SK-N-SH (cell line): ENCODE results near the gene LRRC46. TPM values are rescaled to one million over a fixed set of nuclear protein-coding genes. Genes with fewer than 3 reads are reported as not detected.

Experiments
- CTCF ChIA-PET: fragments of 300-600, 350-600 bp; formaldehyde crosslinking; extraction: SDS; loops from one replicate; lab custom pipeline; 2021; lab: Yijun Ruan, JAX
- POLR2A ChIA-PET: fragments of 350-600 bp; sonication (Branson Sonifier 250); formaldehyde crosslinking; extraction: SDS; loops from one replicate; lab custom pipeline; 2020; ENCODE audit warnings: antibody characterized with exemption, inconsistent platforms; lab: Yijun Ruan, JAX
- DNase-seq: peaks from one replicate; pipeline ENCODE4 v3.0.0; 2012
- H2AFZ ChIP-seq: fragments of 200-600 bp; sonication (generic); 2 replicates; pipeline ENCODE4 v1.8.1; 2016; ENCODE audit warnings: antibody characterized with exemption, mild to moderate bottlenecking, low read depth
- H3F3A ChIP-seq: fragments of 200-600 bp; sonication (generic); replicated peaks from 2 replicates; pipeline ENCODE3; 2016; ENCODE audit warnings: antibody characterized with exemption, mild to moderate bottlenecking; ENCODE audit not compliant: insufficient read depth
- H3K27ac ChIP-seq, 2 experiments: fragments of 200-500 bp in 1 of 2; fragments of 200-600 bp in 1 of 2; sonication (Bioruptor generic) in 1 of 2; sonication (generic), shearing (Covaris generic) in 1 of 2; 2 replicates each; pipeline versions ENCODE4 v1.5.1 to v1.6.1; 2014 to 2016; ENCODE audit warnings: low read depth in 2 of 2, inconsistent platforms in 1 of 2, low read length in 1 of 2, mild to moderate bottlenecking in 1 of 2, mixed read lengths in 1 of 2
- H3K27me3 ChIP-seq: fragments of 200-600 bp; sonication (generic), shearing (Covaris generic); 2 replicates; pipeline ENCODE4 v1.6.1; 2016; ENCODE audit warnings: mixed run types; ENCODE audit not compliant: insufficient read depth
- H3K36me3 ChIP-seq, 2 experiments: fragments of 200-500 bp in 1 of 2; fragments of 200-600 bp in 1 of 2; sonication (Bioruptor generic) in 1 of 2; sonication (generic) in 1 of 2; replicated peaks in 1 of 2; 2 replicates each; pipeline versions ENCODE3 to v1.5.1; 2014 to 2016; ENCODE audit warnings: low read length in 1 of 2, mild to moderate bottlenecking in 1 of 2; ENCODE audit not compliant: insufficient read depth in 2 of 2, control insufficient read depth in 1 of 2
- H3K4me1 ChIP-seq, 2 experiments: fragments of 200-500 bp in 1 of 2; fragments of 200-600 bp in 1 of 2; sonication (Bioruptor generic) in 1 of 2; sonication (generic), shearing (Covaris generic) in 1 of 2; 2 replicates each; pipeline versions ENCODE4 v1.5.1 to v1.6.1; 2014 to 2016; ENCODE audit warnings: low read depth in 1 of 2, low read length in 1 of 2, mixed run types in 1 of 2; ENCODE audit not compliant: insufficient read depth in 2 of 2, control insufficient read depth in 1 of 2
- H3K4me2 ChIP-seq: fragments of 200-600 bp; sonication (generic), shearing (Covaris generic); 2 replicates; pipeline ENCODE4 v1.6.1; 2017; ENCODE audit warnings: mixed run types
- H3K4me3 ChIP-seq, 2 experiments: fragments of 200-500 bp in 1 of 2; fragments of 200-600 bp in 1 of 2; sonication (Bioruptor generic) in 1 of 2; sonication (generic), shearing (Covaris generic) in 1 of 2; 2 replicates each; pipeline versions ENCODE4 v1.5.1 to v1.8.1; 2014 to 2016; ENCODE audit warnings: low read depth in 2 of 2, inconsistent platforms in 1 of 2, low read length in 1 of 2, mild to moderate bottlenecking in 1 of 2, mixed read lengths in 1 of 2, moderate library complexity in 1 of 2
- H3K79me2 ChIP-seq: fragments of 200-600 bp; sonication (generic); 2 replicates; pipeline ENCODE4 v1.8.1; 2017; ENCODE audit warnings: mild to moderate bottlenecking; ENCODE audit not compliant: insufficient read depth
- H3K9ac ChIP-seq: fragments of 200-600 bp; sonication (generic); 2 replicates; pipeline ENCODE4 v1.6.1; 2017; ENCODE audit warnings: mixed run types
- H3K9me2 ChIP-seq: fragments of 200-600 bp; sonication (generic); 2 replicates; pipeline ENCODE4 v1.6.1; 2017; ENCODE audit warnings: mixed run types
- H3K9me3 ChIP-seq: fragments of 200-600 bp; sonication (generic); 2 replicates; pipeline ENCODE4 v1.6.1; 2017; ENCODE audit warnings: mixed run types, mild to moderate bottlenecking, moderate library complexity
- H4K20me1 ChIP-seq: fragments of 200-600 bp; sonication (generic); 2 replicates; pipeline ENCODE4 v1.6.1; 2017; ENCODE audit warnings: mild to moderate bottlenecking, mixed run types; ENCODE audit not compliant: insufficient read depth
- EP300 ChIP-seq, 2 experiments: IDR thresholded peaks; 2 replicates each; pipeline versions ENCODE4 v1.4.0 to v1.6.1; 2012; ENCODE audit warnings: borderline replicate concordance in 1 of 2, low read depth in 1 of 2, low read length in 1 of 2
- EZH2phosphoT487 ChIP-seq: fragments of 200-600 bp; sonication (generic); IDR thresholded peaks from 2 replicates; pipeline ENCODE4 v1.6.1; 2017; ENCODE audit warnings: low read depth, mixed run types, mild to moderate bottlenecking, antibody characterized with exemption, moderate library complexity, borderline replicate concordance
- FOXJ3 ChIP-seq: sonication (generic); formaldehyde crosslinking; IDR thresholded peaks from 2 replicates; pipeline ENCODE4 v1.5.1; 2020; ENCODE audit warnings: mild to moderate bottlenecking, missing genetic modification reagents
- JUND ChIP-seq: IDR thresholded peaks from 2 replicates; pipeline ENCODE4 v1.4.0; 2012
- MEF2A ChIP-seq: IDR thresholded peaks from 2 replicates; pipeline ENCODE4 v1.4.0; 2012; ENCODE audit warnings: low read depth, borderline replicate concordance
- NRF1 ChIP-seq: IDR thresholded peaks from 2 replicates; pipeline ENCODE4 v1.6.1; 2012; ENCODE audit warnings: low read depth, mild to moderate bottlenecking, low read length
- RAD21 ChIP-seq: IDR thresholded peaks from 2 replicates; pipeline ENCODE4 v1.6.1; 2012; ENCODE audit warnings: mild to moderate bottlenecking, low read length
- RCOR1 ChIP-seq: fragments of 150-350 bp; IDR thresholded peaks from 2 replicates; pipeline ENCODE4 v1.6.1; 2017; ENCODE audit warnings: antibody characterized with exemption, low read length
- SMC3 ChIP-seq: IDR thresholded peaks from 2 replicates; pipeline ENCODE4 v1.6.1; 2012; ENCODE audit warnings: low read depth, low read length, improper control_type of control experiment
- TEAD4 ChIP-seq: IDR thresholded peaks from 2 replicates; pipeline ENCODE4 v1.4.0; 2012; ENCODE audit warnings: mild to moderate bottlenecking, borderline replicate concordance; ENCODE audit not compliant: insufficient read depth
- WGBS: methylation state at CpG from one replicate; pipeline ENCODE4 v1.1.6; 2017; ENCODE audit warnings: low lambda C conversion rate; 5-methylcytosine and 5-hydroxymethylcytosine counted together
- polyA plus RNA-seq, 3 experiments: library from polyadenylated mRNA; depleted of rRNA; stranded (reverse); fragments of >200 nt; gene quantifications; 2 replicates each; pipeline ENCODE4 v1.2.3, GENCODE V29; 2012
- TF ChIP-seq, protein P1 (sequence below): IDR thresholded peaks from 2 replicates; pipeline ENCODE4 v1.6.1; 2012; ENCODE audit warnings: mild to moderate bottlenecking, low read depth, low read length, moderate library complexity
- TF ChIP-seq, protein P2 (sequence below): fragments of 150-350 bp; IDR thresholded peaks from 2 replicates; pipeline ENCODE4 v1.6.1; 2017; ENCODE audit warnings: antibody characterized with exemption, low read length, low read depth, borderline replicate concordance
- TF ChIP-seq, protein P3 (sequence below): fragments of 200-600 bp; sonication (generic); IDR thresholded peaks from 2 replicates; pipeline ENCODE4 v1.6.1; 2017; ENCODE audit warnings: antibody characterized with exemption, mild to moderate bottlenecking, moderate library complexity

The LRRC46 gene
- polyA plus RNA-seq, 1 of the 3 experiments (the other 2 are of a cell fraction), result 1.6 TPM

DNA sequence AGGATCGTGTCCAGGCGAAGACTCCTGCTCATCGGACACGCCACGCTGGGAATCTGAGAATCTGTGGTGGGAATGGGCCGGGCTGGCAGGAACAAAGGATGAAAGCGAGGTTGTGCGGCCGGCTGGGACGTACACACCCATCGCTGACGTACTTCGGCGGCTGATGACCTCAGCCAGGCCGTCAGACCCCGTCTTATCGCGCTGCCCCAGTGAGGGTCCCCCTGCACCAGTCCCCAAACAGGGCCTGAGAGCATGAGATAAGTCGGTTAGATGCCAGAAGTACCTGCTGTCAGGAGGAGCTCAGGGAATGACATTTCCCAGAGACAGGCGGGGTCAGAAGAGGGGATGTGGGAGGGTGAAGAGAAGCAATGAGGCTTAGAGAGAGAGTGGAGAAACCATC is 35.5 kb downstream of the LRRC46 start (continued):
- TF ChIP-seq EZH2phosphoT487, result no peak
- TF ChIP-seq JUND, result no peak
- TF ChIP-seq TEAD4, result no peak
- TF ChIP-seq, protein P1, sequence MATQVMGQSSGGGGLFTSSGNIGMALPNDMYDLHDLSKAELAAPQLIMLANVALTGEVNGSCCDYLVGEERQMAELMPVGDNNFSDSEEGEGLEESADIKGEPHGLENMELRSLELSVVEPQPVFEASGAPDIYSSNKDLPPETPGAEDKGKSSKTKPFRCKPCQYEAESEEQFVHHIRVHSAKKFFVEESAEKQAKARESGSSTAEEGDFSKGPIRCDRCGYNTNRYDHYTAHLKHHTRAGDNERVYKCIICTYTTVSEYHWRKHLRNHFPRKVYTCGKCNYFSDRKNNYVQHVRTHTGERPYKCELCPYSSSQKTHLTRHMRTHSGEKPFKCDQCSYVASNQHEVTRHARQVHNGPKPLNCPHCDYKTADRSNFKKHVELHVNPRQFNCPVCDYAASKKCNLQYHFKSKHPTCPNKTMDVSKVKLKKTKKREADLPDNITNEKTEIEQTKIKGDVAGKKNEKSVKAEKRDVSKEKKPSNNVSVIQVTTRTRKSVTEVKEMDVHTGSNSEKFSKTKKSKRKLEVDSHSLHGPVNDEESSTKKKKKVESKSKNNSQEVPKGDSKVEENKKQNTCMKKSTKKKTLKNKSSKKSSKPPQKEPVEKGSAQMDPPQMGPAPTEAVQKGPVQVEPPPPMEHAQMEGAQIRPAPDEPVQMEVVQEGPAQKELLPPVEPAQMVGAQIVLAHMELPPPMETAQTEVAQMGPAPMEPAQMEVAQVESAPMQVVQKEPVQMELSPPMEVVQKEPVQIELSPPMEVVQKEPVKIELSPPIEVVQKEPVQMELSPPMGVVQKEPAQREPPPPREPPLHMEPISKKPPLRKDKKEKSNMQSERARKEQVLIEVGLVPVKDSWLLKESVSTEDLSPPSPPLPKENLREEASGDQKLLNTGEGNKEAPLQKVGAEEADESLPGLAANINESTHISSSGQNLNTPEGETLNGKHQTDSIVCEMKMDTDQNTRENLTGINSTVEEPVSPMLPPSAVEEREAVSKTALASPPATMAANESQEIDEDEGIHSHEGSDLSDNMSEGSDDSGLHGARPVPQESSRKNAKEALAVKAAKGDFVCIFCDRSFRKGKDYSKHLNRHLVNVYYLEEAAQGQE, result no peak
- TF ChIP-seq, protein P2, sequence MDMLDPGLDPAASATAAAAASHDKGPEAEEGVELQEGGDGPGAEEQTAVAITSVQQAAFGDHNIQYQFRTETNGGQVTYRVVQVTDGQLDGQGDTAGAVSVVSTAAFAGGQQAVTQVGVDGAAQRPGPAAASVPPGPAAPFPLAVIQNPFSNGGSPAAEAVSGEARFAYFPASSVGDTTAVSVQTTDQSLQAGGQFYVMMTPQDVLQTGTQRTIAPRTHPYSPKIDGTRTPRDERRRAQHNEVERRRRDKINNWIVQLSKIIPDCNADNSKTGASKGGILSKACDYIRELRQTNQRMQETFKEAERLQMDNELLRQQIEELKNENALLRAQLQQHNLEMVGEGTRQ, result no peak
- TF ChIP-seq RCOR1, result no peak
- TF ChIP-seq SMC3, result no peak
- no peak for TF ChIP-seq NRF1
- TF ChIP-seq, all 33 proteins: peak for 0

DNA sequence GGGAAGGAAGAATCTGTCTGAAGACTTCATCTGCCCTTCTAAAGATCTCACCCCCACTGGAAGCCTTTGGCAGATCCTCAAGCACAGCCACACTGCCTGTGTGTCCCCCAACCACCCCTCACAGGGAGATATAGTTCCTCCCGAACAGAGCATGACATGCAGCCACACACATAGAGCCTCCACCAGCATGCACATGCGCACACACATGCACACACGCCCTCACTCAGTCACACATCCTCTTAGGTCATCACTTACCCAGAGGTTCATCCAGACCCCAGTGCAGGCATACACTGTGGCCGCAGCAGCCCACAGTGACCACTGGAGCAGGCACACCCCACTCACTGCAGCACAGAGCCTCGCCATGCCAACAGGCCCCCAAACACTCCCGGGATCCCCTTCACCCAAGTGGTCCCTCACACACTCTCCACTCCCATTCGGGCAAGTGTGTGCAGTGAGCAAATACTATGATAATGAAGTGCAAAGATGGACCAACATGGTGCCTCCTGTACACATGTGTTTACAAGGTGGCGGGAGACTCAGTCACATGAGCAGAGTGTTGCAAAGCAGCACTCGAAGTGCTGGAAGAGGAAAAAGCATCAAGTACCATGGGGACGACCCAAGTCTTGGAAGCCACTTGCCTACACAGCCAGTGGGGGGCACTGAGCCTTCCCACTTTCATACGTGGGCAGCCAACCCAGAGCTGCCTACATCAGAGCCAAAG is 36.5 kb downstream of the LRRC46 start:
- CTCF ChIA-PET, result interaction anchor here (1.0 to 9.4 kb wide), 4 partner anchors 17 to 27 kb away, joined by 4 to 108 read pairs (median 26); partner anchors contain the start of genes SCRN2 and SP6
- no peak for DNase-seq
- Histone ChIP-seq H3K9me3 (no peaks in the 10 kb centered on the region), H3K9ac (no peak overlapping the region), H3K79me2 (no peaks in the 10 kb centered on the region), H3K27ac (no peak overlapping the region), H3K27me3 (peaks cover 44% of the 10 kb centered on the region), H3K36me3 (no peaks in the 10 kb centered on the region), H3K4me1 (no peaks in the 10 kb centered on the region; a peak in 1 of 4 replicates), H3K4me3 (no peak overlapping the region)
- WGBS, result 73% methylated on average over 11 of the region's 11 CpGs
- TF ChIP-seq MEF2A (no peak), EP300 (IDR thresholded peaks at IDR 0.05; ENCODE audit: borderline replicate concordance in 1 of 2, low read depth in 1 of 2, low read length in 1 of 2) (no peak), RAD21 (no peak), FOXJ3 (CRISPR knock-in tag) (no peak)
- TF ChIP-seq, protein P3, sequence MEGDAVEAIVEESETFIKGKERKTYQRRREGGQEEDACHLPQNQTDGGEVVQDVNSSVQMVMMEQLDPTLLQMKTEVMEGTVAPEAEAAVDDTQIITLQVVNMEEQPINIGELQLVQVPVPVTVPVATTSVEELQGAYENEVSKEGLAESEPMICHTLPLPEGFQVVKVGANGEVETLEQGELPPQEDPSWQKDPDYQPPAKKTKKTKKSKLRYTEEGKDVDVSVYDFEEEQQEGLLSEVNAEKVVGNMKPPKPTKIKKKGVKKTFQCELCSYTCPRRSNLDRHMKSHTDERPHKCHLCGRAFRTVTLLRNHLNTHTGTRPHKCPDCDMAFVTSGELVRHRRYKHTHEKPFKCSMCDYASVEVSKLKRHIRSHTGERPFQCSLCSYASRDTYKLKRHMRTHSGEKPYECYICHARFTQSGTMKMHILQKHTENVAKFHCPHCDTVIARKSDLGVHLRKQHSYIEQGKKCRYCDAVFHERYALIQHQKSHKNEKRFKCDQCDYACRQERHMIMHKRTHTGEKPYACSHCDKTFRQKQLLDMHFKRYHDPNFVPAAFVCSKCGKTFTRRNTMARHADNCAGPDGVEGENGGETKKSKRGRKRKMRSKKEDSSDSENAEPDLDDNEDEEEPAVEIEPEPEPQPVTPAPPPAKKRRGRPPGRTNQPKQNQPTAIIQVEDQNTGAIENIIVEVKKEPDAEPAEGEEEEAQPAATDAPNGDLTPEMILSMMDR, result no peak
- TF ChIP-seq, all 33 proteins: peak for 0
- no peaks in the 10 kb centered on the region for H3F3A ChIP-seq
- POLR2A ChIA-PET, result interaction anchor here (0.7 kb wide), 1 partner anchor 102 kb away, joined by 3 read pairs; no protein-coding TSS in a partner anchor
- H2AFZ ChIP-seq, result no peak overlapping the region
- H3K9me2 ChIP-seq, result no peaks in the 10 kb centered on the region
- no peaks in the 10 kb centered on the region for H4K20me1 ChIP-seq
- no peak overlapping the region for H3K4me2 ChIP-seq
